Measurements from ENCODE around the gene IFNL2. TPM values are rescaled to one million over a fixed set of nuclear protein-coding genes. Genes with fewer than 3 reads are reported as not detected.

IFNL2 gene
- total and polyA plus RNA-seq, 2 donors (not counting 1 experiment from before 2014, with no cell fraction given) = not detected

GRCh38 chr19:39314016-39314728, 46.0 kb downstream of the IFNL2 start:
- Histone ChIP-seq H3K4me1 (ENCODE audit: control insufficient read depth, extremely low read depth, insufficient read depth, low read length) (no peaks in the 10 kb centered on the region), H3K27ac (ENCODE audit: insufficient read depth, low read length) (no peak overlapping the region), H3K79me2 (ENCODE audit: control insufficient read depth, insufficient read depth, low read length) (no peaks in the 10 kb centered on the region), H3K4me3 (replicated peaks in 1 of 4; ENCODE audit: control extremely low read depth in 1 of 4, insufficient read depth in 1 of 4, low read depth in 3 of 4, low read length in 4 of 4) (no peak overlapping the region), H2AFZ (ENCODE audit: low read length) (no peak overlapping the region), H3K9ac (ENCODE audit: insufficient read depth, low read length) (no peak overlapping the region), H3K27me3 (ENCODE audit: control insufficient read depth, insufficient read depth, low read length) (peaks cover 1% of the 10 kb centered on the region), H3K36me3 (ENCODE audit: control insufficient read depth, insufficient read depth, low read length) (no peaks in the 10 kb centered on the region), H4K20me1 (ENCODE audit: control insufficient read depth, extremely low read depth, insufficient read depth, low read length) (no peaks in the 10 kb centered on the region), H3K4me2 (ENCODE audit: extremely low read depth, insufficient read depth, low read length) (no peak overlapping the region), H3K9me3 (ENCODE audit: control insufficient read depth, insufficient read depth, low read depth, low read length) (no peaks in the 10 kb centered on the region)
- DNase-seq (ENCODE audit: low read depth in 2 of 2) = no peak
- no peak for TF ChIP-seq EZH2 (IDR thresholded peaks at IDR 0.05; ENCODE audit: low read length, missing control alignments)
- no peak for TF ChIP-seq CTCF (conservative IDR thresholded peaks at IDR 0.05 in 1 of 2, IDR thresholded peaks at IDR 0.05 in 1 of 2; ENCODE audit: low read depth in 1 of 2, low read length in 2 of 2)

- DNase-seq (ENCODE audit: low read depth in 2 of 2) = no peak
- Histone ChIP-seq H3K4me3 (replicated peaks in 1 of 4; ENCODE audit: control extremely low read depth in 1 of 4, insufficient read depth in 1 of 4, low read depth in 3 of 4, low read length in 4 of 4) (no peak overlapping the region), H3K27ac (ENCODE audit: insufficient read depth, low read length) (no peak overlapping the region), H3K27me3 (ENCODE audit: control insufficient read depth, insufficient read depth, low read length) (peaks cover 11% of the 10 kb centered on the region), H3K4me1 (ENCODE audit: control insufficient read depth, extremely low read depth, insufficient read depth, low read length) (no peaks in the 10 kb centered on the region), H3K36me3 (ENCODE audit: control insufficient read depth, insufficient read depth, low read length) (no peaks in the 10 kb centered on the region), H3K4me2 (ENCODE audit: extremely low read depth, insufficient read depth, low read length) (no peak overlapping the region), H3K9ac (ENCODE audit: insufficient read depth, low read length) (no peak overlapping the region), H3K79me2 (ENCODE audit: control insufficient read depth, insufficient read depth, low read length) (no peaks in the 10 kb centered on the region), H4K20me1 (ENCODE audit: control insufficient read depth, extremely low read depth, insufficient read depth, low read length) (no peaks in the 10 kb centered on the region), H2AFZ (ENCODE audit: low read length) (no peak overlapping the region), H3K9me3 (ENCODE audit: control insufficient read depth, insufficient read depth, low read depth, low read length) (no peaks in the 10 kb centered on the region)
- no peak for TF ChIP-seq EZH2 (IDR thresholded peaks at IDR 0.05; ENCODE audit: low read length, missing control alignments)
- no peak for TF ChIP-seq CTCF (conservative IDR thresholded peaks at IDR 0.05 in 1 of 2, IDR thresholded peaks at IDR 0.05 in 1 of 2; ENCODE audit: low read depth in 1 of 2, low read length in 2 of 2)
Measured at GRCh38 chr19:39315933-39316332, 47.7 kb downstream of the IFNL2 start.

- Histone ChIP-seq H3K36me3 (ENCODE audit: control insufficient read depth, insufficient read depth, low read length) (no peaks in the 10 kb centered on the region), H4K20me1 (ENCODE audit: control insufficient read depth, extremely low read depth, insufficient read depth, low read length) (no peaks in the 10 kb centered on the region), H3K4me3 (replicated peaks in 1 of 4; ENCODE audit: control extremely low read depth in 1 of 4, insufficient read depth in 1 of 4, low read depth in 3 of 4, low read length in 4 of 4) (no peak overlapping the region), H2AFZ (ENCODE audit: low read length) (no peak overlapping the region), H3K9ac (ENCODE audit: insufficient read depth, low read length) (no peak overlapping the region), H3K4me1 (ENCODE audit: control insufficient read depth, extremely low read depth, insufficient read depth, low read length) (no peaks in the 10 kb centered on the region), H3K27me3 (ENCODE audit: control insufficient read depth, insufficient read depth, low read length) (peaks cover 16% of the 10 kb centered on the region), H3K9me3 (ENCODE audit: control insufficient read depth, insufficient read depth, low read depth, low read length) (no peaks in the 10 kb centered on the region), H3K79me2 (ENCODE audit: control insufficient read depth, insufficient read depth, low read length) (no peaks in the 10 kb centered on the region), H3K4me2 (ENCODE audit: extremely low read depth, insufficient read depth, low read length) (no peak overlapping the region), H3K27ac (ENCODE audit: insufficient read depth, low read length) (no peak overlapping the region)
- TF ChIP-seq CTCF (conservative IDR thresholded peaks at IDR 0.05 in 1 of 2, IDR thresholded peaks at IDR 0.05 in 1 of 2; ENCODE audit: low read depth in 1 of 2, low read length in 2 of 2) (no peak), EZH2 (IDR thresholded peaks at IDR 0.05; ENCODE audit: low read length, missing control alignments) (no peak)
- DNase-seq (ENCODE audit: low read depth in 2 of 2) = no peak
Measured at GRCh38 chr19:39316627-39317321, 48.6 kb downstream of the IFNL2 start.
